GM12891 (cell line): ENCODE data around the gene TNFAIP1.

Experiments used
- PAX5 ChIP-seq: IDR thresholded peaks from 2 replicates; pipeline ENCODE4 v1.6.1; 2011; ENCODE audit warnings: low read length, moderate library complexity, mild to moderate bottlenecking; ENCODE audit not compliant: insufficient read depth, severe bottlenecking
- POLR2A ChIP-seq: IDR thresholded peaks from 2 replicates; pipeline ENCODE4 v1.6.1; 2011; ENCODE audit warnings: low read depth, low read length, control low read depth
- POLR2AphosphoS5 ChIP-seq: IDR thresholded peaks from 2 replicates; pipeline ENCODE4 v1.6.1; 2011; ENCODE audit warnings: low read depth, low read length, control low read depth
- POU2F2 ChIP-seq: IDR thresholded peaks from 2 replicates; pipeline ENCODE4 v1.6.1; 2011; ENCODE audit warnings: low read depth, mild to moderate bottlenecking, control low read depth, low read length, moderate library complexity
- SPI1 ChIP-seq: IDR thresholded peaks from 2 replicates; pipeline ENCODE4 v1.6.1; 2011; ENCODE audit warnings: low read depth, low read length, control low read depth
- TAF1 ChIP-seq: IDR thresholded peaks from 2 replicates; pipeline ENCODE4 v1.6.1; 2011; ENCODE audit warnings: low read depth, low read length, control low read depth

DNA sequence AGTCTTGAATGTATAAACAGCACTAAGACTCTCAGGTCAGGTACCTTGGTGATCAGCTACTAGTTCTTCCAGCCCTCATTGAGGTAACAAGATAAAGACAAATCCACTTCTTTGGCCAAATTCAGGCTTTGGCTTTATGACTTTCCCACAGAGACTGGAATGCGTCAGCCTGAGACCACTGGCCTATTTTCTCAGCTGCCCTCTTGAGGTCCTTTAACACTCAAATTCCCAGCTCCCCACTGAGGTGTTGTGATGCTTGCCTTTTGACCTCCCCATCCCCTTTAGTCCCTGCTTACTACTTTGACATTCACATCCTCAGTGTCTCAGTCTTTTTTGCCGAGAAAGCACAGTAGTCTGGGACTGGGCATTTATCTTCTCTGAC is 10.6 kb downstream of the TNFAIP1 start:
- no peak for TF ChIP-seq POLR2A
- no peak for TF ChIP-seq TAF1
- no peak for TF ChIP-seq POLR2AphosphoS5
- TF ChIP-seq SPI1: no peak
- no peak for TF ChIP-seq PAX5
- no peak for TF ChIP-seq POU2F2
